Measurements from ENCODE around the gene ETS2.

Gene ETS2

DNA sequence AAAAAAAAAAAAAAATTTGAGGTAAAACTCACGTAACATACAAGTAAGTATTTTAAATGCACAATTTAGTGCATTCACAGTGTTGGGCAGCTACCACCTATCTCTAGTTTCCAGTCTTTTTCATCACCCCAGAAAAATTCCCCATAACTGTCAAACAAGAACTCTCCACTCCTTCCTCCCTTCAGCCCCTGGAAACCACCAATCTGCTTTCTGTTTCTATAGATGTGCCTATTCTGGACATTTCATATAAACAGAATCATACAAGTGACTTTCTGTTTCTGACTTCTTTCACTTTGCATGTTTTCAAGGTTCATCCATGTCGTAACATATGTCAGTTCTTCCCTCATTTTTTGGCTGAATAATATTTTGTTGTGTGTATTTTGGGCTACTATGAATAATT, 24.9 kb upstream of the ETS2 start:
- no peak for DNase-seq

DNA sequence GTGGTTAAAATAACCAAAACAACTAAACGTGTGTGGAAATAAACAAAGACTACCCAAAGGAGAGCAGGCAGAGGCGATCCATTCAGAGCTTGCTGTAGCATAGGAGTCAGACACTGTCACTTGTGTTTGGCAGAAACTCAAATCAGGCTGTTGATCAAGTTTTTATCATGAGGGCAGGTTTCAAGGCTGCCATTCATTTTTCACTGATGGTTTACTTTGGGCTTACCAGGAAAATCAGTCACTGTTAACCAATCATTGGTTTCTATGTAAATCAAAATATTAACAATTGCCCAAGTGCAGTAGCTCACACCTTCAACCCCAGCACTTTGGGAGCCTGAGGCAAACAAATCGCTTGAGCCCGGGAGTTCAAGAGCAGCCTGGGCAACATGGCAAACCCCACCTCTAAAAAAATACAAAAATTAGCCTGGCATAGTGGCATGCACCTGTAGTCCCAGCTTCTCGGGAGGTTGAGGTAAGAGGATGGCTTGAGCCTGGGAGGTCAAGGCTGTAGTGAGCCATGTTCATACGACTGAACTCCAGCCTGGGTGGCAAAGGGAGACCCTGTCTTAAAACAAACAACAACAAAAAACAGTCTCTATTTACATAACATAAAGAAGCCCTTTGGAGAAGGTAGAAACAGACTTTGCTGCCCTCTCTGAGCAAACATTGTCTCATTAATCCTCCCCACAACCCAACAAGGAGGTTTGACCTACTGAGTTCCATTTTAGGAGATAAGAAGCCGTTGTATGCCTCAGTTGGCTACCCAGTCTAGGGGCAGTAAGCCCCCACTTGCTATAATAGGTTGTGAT, 21.1 kb upstream of the ETS2 start:
- DNase-seq = no peak

DNA sequence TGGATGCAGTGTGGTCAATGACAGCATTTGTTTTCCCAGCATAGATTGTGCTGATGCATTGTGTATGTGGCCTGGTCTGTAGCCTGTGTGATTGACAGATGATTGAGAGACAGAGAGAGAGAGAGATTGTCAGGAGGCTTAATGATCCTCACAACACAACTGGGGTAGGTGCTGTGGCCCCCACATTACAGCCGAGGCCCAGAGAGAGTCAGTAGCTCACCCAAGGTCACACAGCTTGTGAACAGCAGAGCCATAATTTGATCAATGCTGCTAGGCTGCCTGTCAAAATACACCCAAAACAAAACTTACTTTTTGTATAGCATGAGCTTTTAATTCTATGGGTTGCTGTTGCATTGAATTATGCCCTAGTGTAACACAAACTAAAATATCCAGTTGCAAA, 20.2 kb upstream of the ETS2 start:
- DNase-seq = no peak

DNA sequence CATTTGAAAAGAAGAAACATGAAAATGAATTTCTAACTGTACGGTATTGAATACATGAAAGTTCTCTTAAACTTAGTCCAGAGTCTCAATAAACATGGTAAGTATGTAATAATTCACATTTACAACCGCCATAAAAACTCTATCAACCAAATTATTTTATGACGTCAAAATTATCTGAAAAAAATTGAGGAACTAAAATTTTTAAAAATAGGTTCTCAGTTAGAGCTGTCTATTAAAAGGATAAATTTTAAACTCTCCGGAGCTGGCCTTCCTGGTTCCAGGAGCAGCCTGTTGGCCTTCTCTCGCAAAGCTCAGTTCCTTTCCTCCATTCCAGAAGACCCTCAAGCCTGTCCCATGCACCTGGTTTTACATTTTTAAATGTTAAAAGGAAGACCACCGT, 18.7 kb upstream of the ETS2 start:
- DNase-seq = no peak

DNA sequence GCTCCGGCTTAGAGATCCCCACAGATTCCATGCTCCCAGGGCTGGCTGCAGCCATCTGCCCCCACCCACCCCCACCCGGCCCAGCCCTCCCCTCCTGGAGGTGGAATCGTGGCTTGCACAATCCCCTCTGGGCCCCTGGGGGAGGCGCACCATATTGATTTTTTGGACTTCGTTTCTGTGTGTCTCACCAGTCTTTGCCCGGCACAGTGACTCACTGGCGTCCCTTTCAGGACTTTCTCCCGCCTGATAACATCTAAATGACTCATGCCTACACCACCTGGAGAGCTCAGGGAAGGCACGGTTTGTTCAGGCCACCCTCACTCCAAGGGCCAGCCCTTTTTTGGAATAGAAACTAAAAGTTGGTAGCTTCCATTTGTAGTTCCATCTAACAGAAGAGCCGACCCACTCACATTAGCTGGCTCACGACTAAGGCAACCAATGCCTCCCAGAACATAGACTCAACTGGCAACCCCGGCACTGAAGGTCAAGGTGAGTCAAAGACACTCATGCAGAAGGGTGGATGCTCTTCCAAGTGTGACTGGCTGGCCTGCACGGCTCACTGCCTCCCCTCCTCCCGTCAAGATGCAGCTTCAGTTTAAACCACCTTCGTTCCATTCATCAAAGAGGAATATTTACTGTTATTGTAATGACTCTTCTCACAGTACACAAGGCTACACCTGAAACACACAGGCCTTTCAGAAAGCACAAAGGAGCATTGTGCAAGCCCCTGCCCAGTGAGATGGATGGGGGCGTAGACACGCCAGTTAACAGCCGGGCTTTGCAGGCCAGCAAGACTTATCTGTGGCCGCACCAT, 18.1 kb upstream of the ETS2 start:
- no peak for DNase-seq

DNA sequence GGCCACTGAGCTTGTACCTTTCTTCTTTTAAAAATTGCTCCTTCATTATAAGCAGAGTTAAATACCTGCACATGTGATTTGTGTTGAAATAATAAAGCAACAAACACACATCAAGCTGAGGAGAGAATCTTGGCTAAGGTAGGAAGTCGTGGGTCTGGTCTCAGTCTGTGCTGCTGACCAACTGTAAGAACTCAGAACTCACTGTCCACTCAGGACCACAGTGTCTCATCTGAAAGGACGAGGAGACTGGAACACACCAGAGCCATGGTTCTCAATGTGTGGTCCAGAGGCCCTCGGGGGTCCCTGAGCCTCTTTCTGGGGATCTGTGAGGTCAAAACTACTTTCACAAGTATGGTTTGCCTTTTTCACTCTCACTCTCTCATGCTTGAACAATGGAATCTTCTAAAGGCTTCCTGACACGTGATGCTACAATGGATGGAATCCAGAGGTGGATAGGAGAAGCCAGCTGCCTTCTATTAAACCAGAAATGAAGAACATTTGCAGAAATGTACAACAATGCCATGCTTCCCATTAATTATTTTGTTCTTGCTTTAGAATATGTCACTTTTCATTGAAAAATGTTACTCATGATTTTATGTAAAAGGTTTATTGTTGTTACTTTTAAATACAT, 17.3 kb upstream of the ETS2 start:
- no peak for DNase-seq

DNA sequence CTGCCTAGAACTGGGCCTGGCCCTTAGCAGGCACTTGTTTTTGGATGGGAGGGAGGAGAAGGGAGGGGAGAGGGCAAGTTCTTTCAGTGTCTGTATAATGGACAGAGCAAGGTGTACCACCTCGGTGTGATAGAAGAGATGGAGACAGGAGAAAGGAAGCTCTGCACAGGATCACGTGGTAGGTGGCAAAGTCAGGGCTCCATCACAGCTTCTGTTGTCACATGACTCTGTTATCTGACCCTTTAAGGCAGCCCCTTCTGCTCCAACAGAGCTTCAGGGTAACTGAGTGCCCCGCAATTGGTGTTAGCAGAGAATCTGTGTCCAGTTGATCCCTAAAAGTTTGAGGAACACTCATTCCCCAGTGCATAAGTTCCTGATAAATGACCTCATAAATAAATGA, 16.5 kb upstream of the ETS2 start:
- DNase-seq = no peak

DNA sequence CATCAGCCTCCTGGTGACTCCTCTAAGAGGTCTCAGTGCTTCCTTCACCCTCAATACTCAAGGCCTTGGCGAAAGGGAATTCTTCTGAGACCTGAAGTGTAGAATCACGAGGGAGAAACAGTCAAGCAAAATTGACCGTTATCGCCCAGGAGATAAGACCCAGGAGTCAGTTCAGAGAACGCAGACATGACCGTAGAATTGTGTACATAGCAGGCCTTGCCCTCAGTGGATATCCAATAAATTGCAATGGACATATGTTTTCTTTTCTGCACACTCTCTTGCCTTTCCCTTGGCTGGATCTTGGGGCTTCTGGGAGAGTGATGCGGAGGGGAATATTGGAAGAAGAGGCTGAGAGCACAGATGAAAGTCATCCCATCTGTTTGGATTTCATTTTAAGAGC, 15.7 kb upstream of the ETS2 start:
- no peak for DNase-seq

DNA sequence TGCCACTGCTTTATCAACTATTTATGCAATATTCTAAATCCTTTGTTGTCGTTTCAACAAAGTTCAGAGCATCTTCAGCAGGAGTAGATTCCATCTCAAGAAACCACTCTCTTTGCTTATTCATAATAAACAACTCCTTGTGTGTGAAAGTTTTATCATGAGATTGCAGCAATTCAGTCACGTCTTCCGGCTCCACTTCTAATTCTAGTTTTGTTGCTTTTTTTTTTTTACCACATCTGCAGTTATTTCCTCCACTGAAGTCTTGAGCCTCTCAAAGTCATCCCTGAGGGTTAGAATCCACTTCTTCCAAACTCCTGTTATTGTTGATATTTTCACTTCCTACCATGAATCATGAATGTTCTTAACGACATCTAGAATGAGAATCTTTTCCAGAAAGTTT, 14.8 kb upstream of the ETS2 start:
- no peak for DNase-seq

DNA sequence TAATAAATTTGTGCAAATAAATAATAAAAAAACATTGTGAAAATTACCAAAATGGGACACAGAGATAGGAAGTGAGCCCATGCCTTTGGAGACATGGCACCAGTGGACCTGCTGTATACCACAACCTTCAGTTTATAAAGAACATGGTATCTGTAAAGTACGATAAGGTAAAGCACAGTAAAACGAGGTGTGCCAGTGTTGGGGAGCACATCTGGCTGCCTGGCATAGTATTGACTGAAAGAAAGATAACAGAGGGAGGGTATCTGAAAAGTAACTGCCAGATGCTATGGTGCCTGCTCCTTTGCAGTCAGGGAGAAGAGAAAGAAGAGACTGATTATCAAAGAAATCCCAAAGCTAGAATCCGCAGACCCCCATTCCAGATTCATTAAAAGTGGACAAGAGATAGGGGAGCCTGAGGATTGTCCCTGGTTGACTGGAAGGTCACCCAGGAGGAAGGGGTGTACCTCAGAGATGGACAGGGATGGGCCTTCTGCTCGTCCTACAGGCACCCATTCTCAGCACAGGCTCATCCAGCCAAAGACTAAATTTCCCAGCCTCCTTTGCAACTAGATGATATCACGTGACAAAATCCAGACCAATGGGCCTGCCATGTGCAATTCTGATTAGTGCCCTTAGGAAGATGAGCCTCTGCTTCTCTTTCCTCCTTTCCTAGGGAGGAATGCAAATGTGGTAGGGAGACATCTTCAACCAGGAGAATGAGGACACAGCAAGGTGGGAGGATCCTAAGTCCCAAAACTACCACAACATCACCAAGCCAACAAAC, 12.9 kb upstream of the ETS2 start:
- DNase-seq = no peak

DNA sequence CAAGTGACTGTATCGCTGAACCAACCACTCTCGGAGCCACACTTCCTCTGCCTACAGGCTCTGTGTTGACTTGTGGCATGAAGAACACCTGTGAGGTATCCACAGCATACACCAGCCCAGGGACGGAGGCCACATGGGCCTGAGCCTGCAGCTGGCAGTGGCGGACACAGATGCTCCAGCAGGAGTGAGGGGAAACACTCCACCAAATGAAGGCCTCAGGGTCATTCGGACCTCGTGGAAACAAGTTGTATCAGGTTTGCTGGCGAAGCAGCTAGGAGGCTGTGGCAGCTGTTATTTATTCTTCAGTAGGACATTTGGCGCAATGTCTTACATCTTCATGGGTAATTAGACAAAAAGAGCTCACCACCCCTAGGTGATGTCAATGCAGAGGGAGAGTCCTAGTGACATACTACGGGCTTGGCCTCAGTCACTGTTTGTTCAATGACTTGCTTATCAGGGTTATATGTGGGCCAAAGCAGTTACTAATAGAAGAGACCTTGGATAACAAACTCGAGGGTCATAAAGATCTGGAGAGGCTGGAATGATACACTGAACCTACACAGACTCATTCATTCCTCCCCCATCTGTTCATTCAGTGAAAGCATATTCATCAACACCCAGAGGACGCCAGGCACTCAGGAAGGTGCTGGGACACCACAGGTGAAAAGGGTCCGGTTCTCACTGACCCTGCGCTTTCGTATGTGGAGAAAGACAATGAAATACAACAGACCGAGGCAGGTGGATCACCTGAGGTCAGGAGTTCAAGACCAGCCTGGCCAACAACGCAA, 11.6 kb upstream of the ETS2 start:
- peak; percentile 66 for DNase-seq

DNA sequence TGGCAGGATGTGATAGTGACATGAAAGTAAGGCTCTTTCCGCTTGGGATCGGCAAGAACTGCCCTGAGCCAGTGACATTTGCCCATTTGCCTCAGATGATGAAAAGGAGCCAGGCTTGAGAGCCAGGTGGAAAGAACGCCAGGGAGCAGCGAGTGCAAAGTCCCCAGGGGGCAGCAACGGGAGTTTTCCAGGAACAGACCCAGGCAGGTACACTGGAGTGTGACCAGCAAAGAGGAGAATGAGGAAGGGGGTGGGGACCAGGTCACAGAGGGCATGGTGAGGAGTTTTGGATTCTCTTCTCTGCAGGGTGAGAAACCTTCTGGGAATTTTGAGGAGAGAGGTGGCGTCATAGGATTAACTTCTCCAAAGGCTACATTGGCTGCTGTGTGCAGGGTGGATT, 10.8 kb upstream of the ETS2 start:
- DNase-seq = no peak

DNA sequence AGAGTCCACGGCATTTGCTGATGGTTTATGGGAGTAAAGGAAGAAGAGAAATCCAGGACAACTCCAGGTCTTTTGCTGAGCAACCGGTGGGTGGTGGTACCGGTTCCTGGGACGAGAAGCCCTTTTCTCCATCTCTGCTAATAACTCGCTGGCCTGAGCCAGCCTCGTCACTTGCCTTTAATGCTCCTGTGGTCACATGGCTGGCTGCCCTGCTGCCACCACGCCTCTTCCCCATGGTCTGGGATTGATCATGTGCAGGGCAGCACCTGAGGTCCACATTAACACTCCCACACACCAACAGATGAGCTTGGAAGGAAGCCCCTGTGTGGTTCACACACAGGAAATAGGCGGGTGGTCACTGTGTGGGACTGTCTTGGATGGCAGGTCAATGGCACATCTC, 10.3 kb upstream of the ETS2 start:
- no peak for DNase-seq

DNA sequence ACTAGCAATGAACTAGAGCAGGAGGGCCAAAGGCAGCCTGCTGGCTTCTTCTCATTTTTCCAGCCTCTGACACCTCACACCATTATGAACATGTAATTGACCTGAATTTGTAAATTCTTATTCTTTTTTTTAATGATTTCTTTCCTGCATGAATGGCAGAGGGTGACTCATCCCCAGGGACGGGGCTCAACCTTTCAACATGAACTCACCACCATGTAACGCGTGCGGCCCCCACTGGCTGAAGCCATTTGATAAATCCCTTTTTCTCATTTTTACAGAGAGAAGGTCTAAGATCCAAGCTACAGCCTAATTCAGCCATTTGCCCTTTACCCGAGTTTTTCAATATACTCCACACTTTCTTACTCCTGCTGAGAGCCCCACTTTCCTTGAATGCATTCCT, 9.3 kb upstream of the ETS2 start:
- no peak for DNase-seq

DNA sequence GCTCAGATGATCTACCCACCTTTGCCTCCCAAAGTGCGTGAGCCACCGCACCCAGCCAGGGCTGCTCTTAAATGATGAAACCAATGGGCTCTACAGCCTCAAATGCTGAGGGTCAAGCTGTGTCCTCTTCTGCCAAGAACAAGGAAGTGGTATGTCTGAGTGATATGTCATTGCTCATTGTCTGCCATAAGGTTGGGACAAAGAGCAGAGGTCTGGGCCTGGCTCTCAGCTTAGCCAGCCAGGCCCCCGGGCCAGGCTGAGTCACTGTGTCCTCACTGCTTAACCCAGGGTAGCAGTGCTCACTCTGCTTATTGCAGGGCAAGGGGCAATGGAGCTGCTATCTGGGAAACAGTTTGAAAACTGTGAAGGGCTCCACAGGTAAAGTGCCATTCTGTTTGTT, 8.3 kb upstream of the ETS2 start:
- DNase-seq = no peak

DNA sequence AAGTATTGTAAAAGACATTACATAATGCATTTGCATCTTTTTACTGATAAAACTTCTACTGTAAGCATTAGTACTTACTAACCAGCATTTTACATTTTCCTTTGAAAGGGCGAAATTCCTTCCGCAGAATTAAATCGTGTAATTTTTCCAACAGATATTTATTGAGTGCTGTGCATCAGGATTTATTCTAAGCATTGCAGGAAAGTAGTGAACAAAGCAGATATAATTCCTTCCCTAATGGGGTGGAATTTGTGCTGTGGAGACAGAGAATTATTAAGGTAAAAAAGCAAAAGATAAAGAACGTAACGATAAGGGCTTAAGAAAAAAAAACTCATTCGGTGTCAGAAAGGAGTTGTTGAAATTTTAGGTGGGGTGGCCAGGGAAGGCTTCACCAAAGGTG, 7.6 kb upstream of the ETS2 start:
- no peak for DNase-seq

DNA sequence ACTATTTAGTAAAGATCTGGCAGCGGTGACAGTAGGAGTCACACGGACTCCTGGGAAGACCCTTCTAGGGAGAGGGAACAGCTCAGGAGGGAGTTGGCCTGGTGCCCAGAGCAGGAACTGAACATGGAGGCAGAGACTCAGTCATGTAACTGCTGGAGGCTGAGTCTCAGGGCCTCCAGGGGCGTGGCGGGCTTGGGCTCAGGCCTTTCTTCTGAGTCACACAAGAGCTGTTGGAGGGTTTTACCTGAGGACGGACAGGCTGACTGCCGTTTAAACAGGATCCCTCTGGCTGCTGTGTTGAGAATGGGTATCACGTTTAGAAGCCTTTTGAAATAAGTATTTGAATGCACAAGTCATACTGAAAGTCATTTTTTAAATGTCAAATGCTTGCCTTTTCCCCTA, 7.2 kb upstream of the ETS2 start:
- DNase-seq = no peak

DNA sequence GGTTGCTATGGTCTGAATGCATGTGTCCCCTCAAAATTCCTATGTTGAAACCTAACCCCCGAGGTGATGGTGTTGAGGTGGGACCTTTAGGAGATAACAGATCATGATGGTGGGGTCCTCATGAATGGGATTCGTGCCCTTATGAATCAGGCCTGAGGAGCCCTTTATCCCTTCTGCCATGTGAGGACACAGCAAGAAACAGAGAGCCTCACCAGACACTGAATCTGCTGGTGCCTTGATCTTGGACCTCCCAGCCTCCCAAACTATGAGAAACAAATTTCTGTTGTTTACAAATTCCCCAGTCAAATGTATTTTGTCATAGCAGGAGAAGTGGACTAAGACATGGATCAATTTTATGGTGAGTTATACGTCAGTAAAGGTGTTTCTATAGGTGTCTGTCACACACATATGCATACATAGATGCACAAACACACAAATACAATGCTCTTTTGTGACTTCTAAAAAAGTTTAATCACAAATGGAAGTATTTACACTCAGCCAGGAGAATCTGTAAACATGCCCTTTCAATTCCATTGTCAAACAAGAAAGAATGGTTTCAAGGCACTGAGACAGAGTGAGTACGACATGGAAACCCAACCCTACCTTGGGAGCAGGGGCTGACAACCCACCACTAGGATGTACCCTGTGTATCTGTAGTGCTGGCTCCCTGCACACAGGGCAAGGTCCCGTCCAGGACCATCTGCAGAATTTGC, 5.5 kb upstream of the ETS2 start:
- DNase-seq = no peak

DNA sequence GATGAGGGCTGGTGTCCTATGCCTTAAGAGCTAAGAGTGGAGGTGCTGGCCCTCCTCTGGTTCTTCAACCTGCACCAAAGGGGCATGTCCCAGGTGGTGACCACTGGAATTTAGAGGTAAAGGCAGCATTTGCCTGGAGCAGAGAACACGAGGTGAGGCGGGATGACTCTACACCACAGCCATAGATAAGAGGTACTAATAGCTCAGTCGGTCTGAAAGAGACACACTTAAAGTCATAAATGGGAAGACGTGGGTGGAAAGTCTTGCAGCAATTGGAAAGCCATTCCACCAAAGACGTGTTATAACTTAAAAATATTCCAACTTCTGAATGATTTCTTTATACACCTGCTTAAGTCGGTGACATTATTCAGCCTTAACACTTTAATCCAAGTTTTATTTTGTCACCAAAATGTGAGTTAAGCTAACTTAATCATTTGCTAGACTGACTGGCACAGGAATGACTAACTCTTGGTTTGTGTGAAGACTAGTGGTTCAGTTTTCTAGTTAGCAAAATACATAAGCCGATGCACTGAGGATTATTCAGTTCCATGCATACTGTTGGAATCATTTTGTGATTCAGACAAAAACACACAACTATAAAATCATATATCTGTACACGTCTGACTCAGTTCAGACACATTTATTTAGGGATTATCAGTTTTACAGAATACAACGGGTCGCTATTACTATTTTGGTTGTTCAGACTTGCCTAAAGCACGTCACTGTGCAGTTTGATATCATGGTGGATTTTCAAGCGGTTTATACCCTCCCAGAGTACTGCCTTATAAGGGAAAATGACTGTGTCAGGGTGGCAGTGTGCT, 4.6 kb upstream of the ETS2 start:
- no peak for DNase-seq

Measured in DMS79 (cell line).